ENCODE data around the gene MET.

Gene MET

DNA sequence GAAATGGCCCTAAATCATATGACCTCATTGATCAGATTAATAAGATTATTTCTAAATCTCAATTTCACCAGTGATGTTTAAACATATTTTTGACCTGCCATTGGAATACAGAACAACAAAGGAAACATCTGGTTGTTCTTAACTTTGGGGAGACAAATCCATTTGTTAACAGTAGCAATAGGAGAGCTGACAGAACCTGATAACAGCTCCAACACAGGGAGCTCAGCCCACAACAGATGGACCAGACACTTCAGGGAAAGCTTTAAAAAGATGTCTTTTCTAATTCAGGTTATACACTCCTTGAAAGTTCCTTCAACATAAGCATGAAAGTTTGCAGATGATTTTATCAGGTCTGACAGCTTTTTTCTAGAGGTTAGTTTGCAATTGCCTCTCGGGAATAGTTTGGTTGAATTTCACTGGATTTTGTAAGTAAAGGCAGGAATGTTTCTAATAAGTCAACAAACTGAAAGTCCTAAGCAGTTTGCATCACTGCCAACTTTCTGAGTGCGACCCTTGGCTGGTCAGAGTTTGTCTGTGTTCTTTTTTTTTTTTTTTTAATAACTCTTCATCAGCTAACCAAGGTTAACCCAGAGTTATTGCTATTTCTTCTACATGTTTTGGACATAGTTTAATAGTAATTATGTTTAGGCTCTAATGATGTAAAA lies 6.5 kb upstream of the MET start:
- no peak for DNase-seq (ENCODE audit: low read depth, low spot score)

DNA sequence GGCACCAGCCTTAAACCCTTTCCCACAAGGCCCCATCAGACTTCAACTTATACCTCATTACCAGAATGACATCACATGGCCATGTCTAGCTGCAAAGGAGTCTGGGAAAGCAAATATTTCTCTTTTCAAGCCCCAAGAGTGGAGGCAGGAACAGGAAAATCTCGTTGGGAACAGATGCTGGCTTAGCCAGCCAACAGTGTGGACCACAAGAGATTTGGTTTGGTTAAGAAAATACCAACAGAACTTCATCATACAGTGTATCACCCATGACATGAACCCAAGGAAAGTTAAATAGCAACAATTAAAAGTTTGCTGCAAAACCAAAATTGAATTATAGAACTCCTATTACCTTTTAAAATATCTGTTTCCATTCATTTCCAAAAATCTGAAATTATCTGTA lies 2.2 kb upstream of the MET start:
- DNase-seq (ENCODE audit: low read depth, low spot score), result no peak

DNA sequence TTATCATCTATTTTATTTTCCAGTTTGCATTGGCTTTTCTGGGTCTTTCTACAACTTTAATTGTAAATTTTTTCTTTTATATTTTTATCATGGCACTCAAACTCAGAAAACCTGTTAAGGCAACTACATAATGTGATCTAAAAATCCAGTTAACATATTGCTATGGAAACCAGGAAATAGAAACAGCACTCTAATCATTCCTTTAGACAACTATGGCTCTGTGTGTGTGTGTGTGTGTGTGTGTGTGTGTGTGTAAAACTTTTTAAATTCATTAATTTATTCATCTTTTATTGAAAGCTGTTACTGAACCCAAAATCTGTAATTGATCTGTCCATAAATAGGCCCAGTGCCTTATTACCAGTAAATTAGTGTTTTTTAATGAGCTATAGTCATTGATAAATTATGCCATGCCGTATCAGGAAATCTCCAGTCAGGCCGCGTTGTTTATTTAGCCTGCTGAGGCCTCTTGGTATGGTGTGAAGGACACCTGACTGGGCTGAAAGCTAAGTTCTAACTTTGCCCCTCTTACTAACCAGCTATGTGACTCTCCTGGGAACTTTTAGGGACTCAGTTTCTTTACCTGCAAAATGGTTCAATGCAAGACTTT lies 1.5 kb upstream of the MET start:
- DNase-seq (ENCODE audit: low read depth, low spot score), result no peak

DNA sequence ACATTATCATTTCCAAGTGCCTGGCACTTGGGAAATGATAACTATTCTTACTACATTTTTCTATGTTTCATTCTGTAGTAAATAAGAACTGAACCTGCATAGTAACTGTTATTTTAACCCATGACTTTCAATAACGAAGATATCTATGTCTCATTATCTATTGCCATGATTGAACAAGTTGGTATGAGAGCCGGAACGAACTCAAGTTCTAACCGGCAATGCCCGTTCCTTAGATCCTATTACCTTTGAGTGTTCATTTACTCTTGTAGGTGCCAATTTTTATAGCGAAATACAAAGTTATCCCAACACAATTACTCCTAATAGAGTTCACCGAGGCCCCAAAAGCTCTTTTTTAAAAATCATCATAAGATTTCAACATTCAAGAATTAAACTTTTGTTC lies 885 bp upstream of the MET start:
- no peak for DNase-seq (ENCODE audit: low read depth, low spot score)

DNA sequence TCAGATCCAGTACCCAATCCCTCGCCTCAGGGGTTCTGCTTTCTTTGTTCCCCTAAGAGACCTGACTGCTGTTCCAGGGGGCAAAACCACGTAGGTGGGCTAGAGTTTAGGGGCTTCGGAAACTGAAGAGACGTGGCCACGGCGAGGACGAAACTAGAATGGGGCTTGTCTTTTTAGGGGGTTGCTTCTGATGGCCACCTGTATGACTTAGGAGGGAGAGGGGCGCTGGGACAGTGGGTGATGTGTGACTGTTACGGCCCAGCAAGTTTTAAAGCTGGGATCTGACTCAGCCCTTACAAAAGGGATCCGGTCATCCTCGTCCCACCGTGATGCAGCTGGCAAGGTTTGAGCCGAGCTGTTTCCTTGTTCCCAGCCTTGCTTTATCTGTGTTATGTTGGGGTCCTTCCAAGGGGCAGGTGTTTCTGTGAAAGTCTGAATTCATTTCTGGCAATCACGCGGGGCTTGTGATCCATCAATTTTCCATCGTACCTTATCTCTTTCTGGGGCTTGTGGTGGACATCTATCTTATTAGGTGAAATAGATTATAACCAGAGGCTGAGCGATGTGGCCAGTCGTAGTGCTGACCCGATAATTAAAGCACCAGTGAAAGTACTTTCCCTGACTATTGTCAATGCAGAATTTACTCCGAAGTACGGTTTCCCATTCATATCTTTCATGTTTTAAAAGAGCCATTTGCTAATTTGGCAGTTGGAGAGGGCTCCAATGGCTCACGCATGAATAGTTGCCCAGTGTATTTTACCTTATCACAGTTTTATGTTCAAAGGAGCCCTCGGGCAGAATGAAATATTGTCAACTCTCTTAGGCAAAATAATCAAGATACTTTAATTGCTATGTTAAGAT lies 830 bp downstream of the MET start:
- no peak for DNase-seq (ENCODE audit: low read depth, low spot score)

DNA sequence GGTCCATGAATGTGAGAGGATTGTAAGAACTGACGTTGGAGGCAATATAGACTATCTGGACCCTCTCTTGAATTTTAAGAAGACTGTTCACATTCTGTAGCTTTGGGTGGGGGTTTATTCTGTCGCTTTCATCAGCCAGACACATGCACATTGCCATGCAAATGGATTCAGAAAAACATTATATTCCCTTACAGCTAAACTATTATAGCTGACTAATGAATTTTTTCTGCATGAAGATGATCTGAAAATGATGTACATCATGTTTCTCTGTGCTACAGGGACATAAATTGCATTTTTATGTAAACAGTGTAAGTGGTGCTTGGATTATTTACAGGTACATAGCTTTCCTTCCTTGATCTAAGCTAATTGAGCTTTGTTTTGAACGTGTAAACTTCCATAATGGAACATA lies 1.5 kb downstream of the MET start:
- no peak for DNase-seq (ENCODE audit: low read depth, low spot score)

DNA sequence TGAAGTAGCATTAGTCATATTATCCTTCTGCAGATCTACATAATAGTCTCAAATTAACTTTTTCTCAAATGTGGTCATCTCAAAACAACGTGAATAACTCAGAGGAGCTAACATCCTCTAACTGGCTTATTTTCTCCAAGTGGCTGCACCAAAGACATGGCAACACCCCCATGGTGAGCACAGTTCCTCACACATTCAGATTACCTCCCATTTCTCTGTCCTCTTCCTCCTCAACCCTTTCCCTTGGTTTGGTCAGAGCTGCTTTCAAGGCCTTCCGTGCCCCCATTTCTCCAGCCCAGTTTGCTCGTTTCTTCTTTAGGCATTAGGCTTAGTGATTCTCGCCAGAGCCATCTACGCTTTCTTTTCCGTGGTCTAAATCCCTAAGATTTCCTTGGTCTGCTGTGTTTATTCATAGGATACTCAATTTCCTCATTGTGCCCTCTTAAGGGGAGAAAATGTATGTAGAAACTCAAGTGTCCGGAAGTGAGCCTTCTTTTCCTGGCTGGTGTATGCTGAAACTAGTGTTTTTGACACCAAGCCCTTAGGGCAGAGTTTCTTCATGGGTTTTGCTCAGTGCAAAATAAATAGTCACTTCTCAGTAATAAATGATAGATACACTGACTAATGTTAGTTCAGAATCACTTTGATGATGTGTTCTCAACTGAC lies 2.6 kb downstream of the MET start:
- DNase-seq (ENCODE audit: low read depth, low spot score), result no peak

DNA sequence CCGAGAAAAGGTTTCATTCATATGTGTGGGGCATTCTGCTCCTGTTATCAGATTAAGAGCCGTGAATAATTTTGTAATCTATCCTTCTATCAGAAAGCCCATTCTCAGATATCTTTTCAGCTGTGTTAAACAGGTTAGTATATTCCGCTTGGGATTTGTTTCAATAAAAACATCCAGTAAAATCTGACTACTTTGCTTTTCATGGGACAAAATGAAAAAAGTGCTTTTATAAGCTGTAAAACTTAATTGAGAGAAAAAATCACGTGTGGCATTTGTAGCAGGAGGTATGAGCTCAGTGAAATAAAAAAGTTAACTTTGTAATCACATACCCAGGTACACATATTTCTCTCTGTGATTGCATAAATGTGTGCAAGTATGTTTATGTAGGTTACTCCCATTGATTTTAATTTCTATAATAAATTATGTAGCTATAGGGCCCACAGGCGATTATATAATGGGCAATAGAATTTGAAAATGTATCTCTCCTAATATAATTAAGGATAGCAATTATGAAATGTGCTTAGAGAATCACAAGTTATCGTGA lies 3.9 kb downstream of the MET start:
- DNase-seq (ENCODE audit: low read depth, low spot score), result no peak

DNA sequence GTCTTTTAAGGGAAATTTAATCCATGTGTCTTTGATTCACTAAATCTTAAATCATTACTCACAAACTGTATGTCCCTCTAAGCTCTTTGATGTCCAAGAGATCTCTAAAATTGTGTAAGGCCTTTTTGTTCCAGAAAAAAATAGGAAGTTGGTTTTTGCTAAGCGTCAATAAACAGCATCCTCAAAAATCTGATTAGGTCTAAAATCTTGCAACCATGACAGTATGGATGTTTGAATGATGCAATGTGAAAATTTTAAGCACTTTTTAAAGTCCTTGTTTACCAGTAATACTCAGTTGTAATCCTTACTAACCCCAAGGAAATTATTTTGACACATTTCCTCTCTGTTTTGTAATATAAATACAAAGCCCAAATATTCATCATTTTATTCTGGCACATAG lies 6.8 kb downstream of the MET start:
- DNase-seq (ENCODE audit: low read depth, low spot score), result no peak

DNA sequence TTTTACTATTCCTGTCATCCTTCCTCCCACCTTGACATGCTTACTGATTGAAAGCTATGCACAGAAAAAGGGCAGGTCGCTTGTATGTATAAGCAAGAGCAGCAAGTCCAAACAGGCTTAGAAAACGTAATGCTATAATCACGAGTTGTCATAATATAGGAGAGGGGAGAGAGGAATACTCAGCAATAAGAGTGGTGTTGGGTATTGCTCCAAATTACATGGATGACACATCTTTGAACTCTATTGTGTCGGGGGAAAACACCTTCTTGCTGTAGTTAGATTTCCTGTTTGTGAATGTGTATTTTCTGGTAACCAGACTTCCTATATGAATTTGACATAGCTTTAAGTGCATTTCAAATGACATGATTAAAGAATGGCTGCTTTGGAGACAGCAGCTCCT lies 7.5 kb downstream of the MET start:
- no peak for DNase-seq (ENCODE audit: low read depth, low spot score)

DNA sequence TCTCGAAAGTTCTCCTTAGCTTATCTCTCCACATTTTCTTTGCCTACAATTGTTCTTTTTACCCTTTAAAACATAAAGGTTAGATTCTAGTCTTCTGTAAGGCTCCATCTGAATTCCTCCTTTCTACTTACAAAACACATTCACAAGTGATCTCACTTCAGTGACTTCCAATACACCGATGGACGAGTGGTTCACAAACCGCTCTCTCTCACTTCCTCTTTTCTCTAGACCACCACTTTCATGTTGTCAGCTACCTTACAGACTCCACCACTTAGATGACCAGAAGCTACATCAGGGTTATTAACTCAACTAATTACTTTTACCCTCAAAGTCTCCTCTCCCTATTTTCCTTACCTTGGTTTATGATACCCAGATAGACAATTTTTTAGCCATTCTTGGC lies 11.8 kb downstream of the MET start:
- no peak for DNase-seq (ENCODE audit: low read depth, low spot score)

DNA sequence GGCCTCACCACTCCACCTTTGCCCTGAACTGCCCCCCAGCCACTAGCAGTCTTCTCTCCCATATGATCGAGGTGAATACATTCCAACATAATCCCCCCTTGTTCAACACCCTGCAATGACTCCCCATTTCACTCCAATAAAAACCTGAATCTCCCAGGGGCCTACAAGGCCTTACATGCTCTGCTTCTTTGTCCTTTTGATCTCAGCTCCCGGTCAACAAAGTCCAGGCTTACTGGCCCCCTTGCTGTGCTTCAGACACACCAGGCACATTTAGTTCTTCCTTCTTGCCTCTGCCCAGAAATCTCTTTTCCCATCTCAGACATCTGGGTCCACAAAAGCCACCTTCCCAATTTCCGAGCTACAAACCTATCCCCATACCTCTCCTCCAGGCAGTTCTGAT lies 14.0 kb downstream of the MET start:
- DNase-seq (ENCODE audit: low read depth, low spot score), result no peak

DNA sequence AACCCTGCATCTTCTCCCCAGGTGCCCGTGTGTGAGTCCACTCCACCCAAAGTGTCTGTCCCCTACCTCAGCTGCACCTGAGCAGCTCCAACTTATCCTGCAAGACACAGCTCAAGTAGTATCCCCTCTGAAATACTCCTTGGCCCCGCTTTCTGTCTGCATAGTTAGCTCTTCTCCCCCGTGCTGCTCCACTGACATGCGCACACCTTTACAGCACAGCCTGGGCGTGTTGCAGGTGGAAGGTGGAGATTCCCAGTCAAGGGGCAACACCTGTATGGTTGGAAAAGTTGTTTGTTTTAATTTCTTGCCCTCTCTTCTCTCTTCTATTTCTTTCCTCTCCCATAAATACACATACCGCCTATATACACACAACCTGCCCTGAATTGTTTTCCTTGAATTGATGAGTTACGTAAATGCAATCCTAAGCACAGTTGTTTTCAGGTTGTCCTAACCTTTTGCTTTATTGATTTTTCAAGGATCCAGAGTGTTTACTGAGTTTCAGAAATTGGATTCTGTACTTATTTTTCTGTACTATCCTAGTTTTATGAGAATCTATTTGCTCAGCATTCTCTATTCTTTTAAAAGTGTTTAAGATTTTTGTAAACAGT lies 14.9 kb downstream of the MET start:
- no peak for DNase-seq (ENCODE audit: low read depth, low spot score)

DNA sequence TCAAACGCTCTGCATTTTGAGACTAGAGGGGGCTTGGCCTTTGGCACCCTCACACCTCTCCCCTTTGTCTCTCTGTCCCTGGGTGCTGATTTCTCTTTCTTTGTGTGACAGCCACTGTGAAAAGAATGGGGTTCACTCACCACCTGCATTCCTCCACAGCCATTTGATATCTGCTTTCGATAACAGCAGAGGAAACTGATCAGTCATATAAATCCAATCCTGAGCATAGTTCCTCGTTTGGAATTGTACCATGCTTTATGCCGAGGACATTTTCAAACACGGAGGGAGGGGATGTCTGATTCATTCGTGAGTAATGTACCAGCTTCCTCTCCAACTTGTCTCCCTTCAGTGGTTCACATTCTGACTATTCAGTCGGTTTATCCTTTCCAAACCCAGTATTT lies 15.8 kb downstream of the MET start:
- DNase-seq (ENCODE audit: low read depth, low spot score), result no peak

DNA sequence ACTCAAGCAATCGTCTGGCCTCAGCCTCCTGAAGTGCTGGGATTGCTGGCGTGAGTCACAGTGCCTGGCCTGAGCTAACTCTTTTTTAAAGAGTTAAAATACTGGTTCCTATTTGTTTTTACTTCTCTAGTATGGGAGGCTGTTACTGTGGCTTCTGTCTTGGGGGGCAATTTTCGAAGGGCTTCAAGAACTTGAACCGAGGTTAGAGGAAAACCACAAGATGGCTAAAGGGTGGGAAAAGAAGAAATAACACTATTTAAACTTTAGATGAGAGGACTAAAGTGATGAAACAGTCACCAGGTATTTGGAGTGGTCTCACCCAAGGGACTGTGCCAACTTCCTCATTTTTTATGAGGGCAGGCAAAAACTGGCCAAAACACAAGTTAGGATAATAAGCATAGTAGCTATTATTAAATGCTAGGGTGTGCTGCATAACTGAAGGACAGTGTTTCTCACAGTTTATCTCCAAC lies 17.8 kb downstream of the MET start:
- no peak for DNase-seq (ENCODE audit: low read depth, low spot score)

DNA sequence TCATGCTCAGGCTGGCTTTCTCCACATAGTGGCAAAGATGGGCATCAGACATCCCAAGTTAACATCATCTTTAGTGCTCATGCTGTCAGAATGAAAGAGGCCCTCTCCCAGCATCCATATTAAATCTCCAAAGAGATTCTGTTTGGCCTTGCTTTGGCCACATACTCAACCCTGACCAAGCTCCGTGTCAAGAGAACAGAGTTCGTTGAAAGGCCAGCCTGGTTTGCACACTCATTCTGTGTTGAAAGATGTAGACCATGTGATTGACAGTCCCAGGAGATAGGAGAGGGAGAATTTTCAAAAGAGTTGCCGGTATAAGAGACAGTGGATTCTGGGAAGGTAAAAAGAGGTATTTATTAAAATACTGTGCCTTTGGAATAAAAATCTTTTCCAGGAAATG lies 19.7 kb downstream of the MET start:
- no peak for DNase-seq (ENCODE audit: low read depth, low spot score)

DNA sequence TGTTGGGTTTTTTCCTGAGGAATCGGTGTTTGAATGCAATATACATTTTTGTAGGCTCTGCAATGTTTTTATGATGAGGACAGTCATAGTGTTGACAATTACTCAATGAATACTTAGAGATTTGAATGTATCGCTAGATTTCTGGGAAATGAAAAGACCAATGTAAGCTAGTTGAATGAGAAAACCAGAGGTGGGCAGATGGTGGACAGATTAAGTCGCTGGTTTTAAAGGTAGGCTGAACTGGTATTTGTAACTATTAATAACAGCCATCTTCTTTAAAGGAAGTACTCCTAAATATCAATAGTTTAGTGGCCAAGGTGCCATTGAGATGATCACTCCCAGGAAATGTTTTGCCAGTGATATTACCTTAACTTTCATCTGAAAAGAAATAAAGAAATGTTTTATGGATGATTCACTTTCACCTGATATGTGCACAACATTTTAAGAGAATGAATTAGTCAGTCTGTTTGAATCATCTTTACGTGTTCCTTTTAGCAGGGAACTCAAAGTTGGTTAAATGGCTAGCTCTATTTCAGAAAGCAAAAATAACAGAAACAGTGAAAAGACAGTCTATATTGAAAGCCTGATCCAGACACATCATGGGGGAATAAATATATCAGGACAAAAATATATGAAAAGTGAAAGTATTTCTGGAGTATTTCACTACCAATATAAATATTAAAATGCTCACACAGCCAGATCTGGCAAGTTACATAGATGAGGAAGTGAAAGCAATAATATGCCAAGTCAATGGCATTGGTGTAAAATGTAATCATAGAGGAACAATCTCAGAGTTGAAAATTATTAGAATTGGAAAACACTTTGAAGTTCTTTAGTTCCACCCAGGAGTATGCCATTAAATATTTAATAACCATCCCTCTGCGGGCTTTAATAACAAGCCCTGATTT lies 20.7 kb downstream of the MET start:
- DNase-seq (ENCODE audit: low read depth, low spot score), result no peak

DNA sequence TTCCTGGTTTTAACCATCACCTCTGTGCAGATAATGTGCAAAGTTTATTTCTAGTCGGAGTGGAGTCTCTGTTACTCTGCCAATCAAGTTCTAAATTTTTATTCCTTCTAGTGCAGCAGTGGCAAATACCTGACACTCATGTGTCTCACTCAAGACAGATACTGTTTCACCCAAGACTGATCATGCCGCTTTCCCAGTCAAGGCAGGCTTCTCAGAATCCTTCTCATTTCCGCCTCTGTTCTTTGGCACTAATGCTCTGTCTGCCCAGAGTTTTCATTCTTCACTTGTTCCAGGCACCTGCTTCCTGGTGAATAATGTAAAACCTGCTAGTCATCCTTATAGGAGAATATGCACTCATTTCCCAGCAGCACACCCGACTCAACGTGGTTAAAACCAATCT lies 24.7 kb downstream of the MET start:
- DNase-seq (ENCODE audit: low read depth, low spot score), result no peak

DNA sequence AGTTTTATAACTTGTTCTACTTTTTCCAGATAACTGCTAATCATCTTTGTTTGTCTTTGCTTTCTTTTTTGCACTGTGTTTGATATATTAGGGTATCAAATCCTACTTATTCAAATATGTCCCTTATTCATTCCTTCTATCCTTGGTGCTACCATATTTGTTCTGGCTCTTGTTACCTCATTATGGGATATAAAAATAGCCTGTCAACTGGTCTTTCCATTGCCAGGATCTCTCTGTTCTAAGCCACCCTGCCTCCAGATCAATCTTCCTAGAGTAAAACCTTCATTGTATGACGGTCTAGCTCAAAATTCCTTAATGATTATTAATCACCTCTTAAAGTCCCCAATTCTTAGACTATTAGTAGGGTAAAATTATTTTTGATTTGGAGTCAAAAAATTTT lies 25.2 kb downstream of the MET start:
- no peak for DNase-seq (ENCODE audit: low read depth, low spot score)

DNA sequence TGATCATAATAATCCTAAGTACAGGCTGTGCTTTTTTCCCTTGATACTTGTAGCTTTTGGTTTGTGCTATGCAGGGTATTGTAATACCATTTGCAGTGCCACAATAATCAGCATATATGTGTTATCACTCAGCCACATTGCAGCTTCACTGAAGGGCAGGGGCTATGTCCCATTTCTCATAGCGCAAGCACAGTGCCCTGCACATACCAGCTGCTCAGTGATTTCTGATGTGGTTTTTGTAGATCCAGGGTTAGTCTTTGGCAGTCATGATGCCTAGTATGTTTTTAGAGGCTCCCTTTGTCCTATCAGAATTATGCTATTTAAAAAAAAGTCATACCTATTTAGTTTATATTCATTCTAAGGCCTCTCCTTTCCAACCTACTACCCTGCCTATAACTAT lies 25.8 kb downstream of the MET start:
- no peak for DNase-seq (ENCODE audit: low read depth, low spot score)

DNA sequence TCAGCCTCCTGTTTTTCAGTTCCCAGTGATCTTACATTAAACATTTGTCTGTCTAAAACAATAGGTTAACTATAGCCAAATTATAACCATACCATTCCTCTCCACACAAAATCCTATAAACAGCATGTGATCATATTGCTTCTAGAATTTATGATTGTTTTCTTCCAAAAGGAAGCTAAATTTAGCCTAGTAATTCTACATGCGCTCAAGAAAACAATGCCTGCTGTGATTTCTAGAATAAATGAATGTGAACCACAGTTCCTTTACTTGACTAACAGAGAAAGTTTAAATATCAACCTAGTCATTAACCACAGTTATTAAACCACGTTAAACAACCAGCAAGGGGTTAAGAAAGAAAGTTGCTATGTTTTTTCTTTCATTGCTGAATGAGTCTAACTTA lies 26.4 kb downstream of the MET start:
- DNase-seq (ENCODE audit: low read depth, low spot score), result no peak
